ENCODE data around the gene NFATC2.

The NFATC2 gene

GRCh38 chr20:51393571-51393970 is 148.9 kb downstream of the NFATC2 start:
- ATAC-seq, result no peak
- TF ChIP-seq, protein P1, sequence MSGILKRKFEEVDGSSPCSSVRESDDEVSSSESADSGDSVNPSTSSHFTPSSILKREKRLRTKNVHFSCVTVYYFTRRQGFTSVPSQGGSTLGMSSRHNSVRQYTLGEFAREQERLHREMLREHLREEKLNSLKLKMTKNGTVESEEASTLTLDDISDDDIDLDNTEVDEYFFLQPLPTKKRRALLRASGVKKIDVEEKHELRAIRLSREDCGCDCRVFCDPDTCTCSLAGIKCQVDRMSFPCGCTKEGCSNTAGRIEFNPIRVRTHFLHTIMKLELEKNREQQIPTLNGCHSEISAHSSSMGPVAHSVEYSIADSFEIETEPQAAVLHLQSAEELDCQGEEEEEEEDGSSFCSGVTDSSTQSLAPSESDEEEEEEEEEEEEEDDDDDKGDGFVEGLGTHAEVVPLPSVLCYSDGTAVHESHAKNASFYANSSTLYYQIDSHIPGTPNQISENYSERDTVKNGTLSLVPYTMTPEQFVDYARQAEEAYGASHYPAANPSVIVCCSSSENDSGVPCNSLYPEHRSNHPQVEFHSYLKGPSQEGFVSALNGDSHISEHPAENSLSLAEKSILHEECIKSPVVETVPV (CRISPR knock-in tag; IDR thresholded peaks at IDR 0.05), result no peak
- TF ChIP-seq POU6F1 (CRISPR knock-in tag; IDR thresholded peaks at IDR 0.05; ENCODE audit: borderline replicate concordance, low read depth) (no peak), SNAI2 (CRISPR knock-in tag; IDR thresholded peaks at IDR 0.05) (no peak)

- TF ChIP-seq TCF4 (CRISPR knock-in tag; IDR thresholded peaks at IDR 0.05; ENCODE audit: borderline replicate concordance), result no peak
- no peak for TF ChIP-seq BACH2 (CRISPR knock-in tag; IDR thresholded peaks at IDR 0.05; ENCODE audit: borderline replicate concordance)
- no peak for TF ChIP-seq CSDC2 (CRISPR knock-in tag; IDR thresholded peaks at IDR 0.05)
- TF ChIP-seq POU6F1 (CRISPR knock-in tag; IDR thresholded peaks at IDR 0.05; ENCODE audit: borderline replicate concordance, low read depth), result no peak
- no peak for TF ChIP-seq PPARA (CRISPR knock-in tag; IDR thresholded peaks at IDR 0.05; ENCODE audit: borderline replicate concordance)
- ATAC-seq, result no peak
These were observed 149.8 kb downstream of the NFATC2 start for GRCh38 chr20:51392614-51393186.

- TF ChIP-seq TSHZ2 (CRISPR knock-in tag; IDR thresholded peaks at IDR 0.05) (no peak), ZNF8 (CRISPR knock-in tag; IDR thresholded peaks at IDR 0.05) (no peak), ISL1 (CRISPR knock-in tag; IDR thresholded peaks at IDR 0.05) (no peak), PATZ1 (CRISPR knock-in tag; IDR thresholded peaks at IDR 0.05; ENCODE audit: borderline replicate concordance) (no peak), GLIS3 (CRISPR knock-in tag; IDR thresholded peaks at IDR 0.05) (no peak), ARNTL (CRISPR knock-in tag; IDR thresholded peaks at IDR 0.05; ENCODE audit: borderline replicate concordance, low read depth) (no peak), OSR1 (CRISPR knock-in tag; IDR thresholded peaks at IDR 0.05) (no peak), RARB (CRISPR knock-in tag; IDR thresholded peaks at IDR 0.05) (no peak), ZC3H10 (CRISPR knock-in tag; IDR thresholded peaks at IDR 0.05) (no peak)
- ATAC-seq, result no peak
These were observed 150.6 kb downstream of the NFATC2 start for GRCh38 chr20:51391926-51392325.

DNA sequence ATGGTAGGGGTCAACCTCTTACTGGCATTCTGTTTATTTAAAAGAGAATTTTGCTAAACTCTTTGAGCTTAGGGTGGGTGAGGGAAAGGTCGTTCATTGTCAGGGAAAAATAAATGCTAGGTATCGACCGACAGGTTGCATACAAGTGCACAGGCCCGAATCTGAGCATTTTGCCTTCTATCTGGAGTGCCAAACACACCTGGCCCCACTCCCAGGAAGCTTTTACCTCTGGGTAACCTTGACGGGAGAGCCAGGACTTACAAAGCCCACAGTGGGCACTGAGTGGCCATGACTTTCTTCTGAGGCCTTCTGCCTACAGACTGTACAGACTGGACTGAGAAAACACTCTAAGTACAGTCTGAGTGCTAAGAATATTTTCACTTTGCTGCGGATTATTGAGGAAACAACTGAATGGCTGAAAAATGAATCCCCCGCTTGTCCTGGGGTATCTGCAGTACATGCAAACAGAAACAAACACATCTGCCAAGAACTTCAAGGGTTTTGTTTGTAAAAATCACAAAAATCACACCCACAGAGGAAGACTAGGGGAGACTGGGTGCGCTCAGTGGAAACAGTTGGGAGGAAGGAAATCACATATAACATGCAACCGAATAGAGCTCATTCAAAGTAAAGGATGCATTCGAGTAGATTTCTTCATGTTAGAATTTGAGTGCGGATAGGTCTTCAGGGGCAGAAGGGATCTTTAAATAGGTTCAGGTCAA is 152.8 kb downstream of the NFATC2 start:
- ATAC-seq, result no peak
- TF ChIP-seq TOX (CRISPR knock-in tag; IDR thresholded peaks at IDR 0.05; ENCODE audit: borderline replicate concordance) (no peak), OSR1 (CRISPR knock-in tag; IDR thresholded peaks at IDR 0.05) (no peak), POU6F1 (CRISPR knock-in tag; IDR thresholded peaks at IDR 0.05; ENCODE audit: borderline replicate concordance, low read depth) (no peak), ESRRG (CRISPR knock-in tag; IDR thresholded peaks at IDR 0.05) (no peak), ZNF70 (CRISPR knock-in tag; IDR thresholded peaks at IDR 0.05) (no peak), TSHZ2 (CRISPR knock-in tag; IDR thresholded peaks at IDR 0.05) (no peak), PPARA (CRISPR knock-in tag; IDR thresholded peaks at IDR 0.05; ENCODE audit: borderline replicate concordance) (no peak), TCF4 (CRISPR knock-in tag; IDR thresholded peaks at IDR 0.05; ENCODE audit: borderline replicate concordance) (no peak), ZFP3 (CRISPR knock-in tag; IDR thresholded peaks at IDR 0.05) (no peak), BACH2 (CRISPR knock-in tag; IDR thresholded peaks at IDR 0.05; ENCODE audit: borderline replicate concordance) (no peak), ZNF8 (CRISPR knock-in tag; IDR thresholded peaks at IDR 0.05) (no peak)
